CD4-positive, alpha-beta T cell (primary cell): Measurements from ENCODE around the gene DKK3. TPM values are rescaled to one million over a fixed set of nuclear protein-coding genes. Genes with fewer than 3 reads are reported as not detected.

Experiments
- ATAC-seq: fragments of 200-7000 bp; cut with Tn5 transposase; one replicate; pipeline ENCODE4 v1.10.0; 2022; ENCODE audit warnings: mild to moderate bottlenecking; ENCODE audit not compliant: poor library complexity
- CTCF ChIA-PET: fragments of 350-600 bp; sonication (Branson Sonifier 250); formaldehyde crosslinking; loops from one replicate; lab custom pipeline; 2021; ENCODE audit warnings: antibody characterized with exemption, inconsistent platforms; lab: Charles Lee
- POLR2A ChIA-PET: fragments of 350-600 bp; sonication (Branson Sonifier 250); formaldehyde crosslinking; loops from one replicate; lab custom pipeline; 2021; ENCODE audit warnings: antibody characterized with exemption, inconsistent platforms; lab: Charles Lee
- DNase-seq, 14 experiments: peaks; one replicate each; pipeline ENCODE4 v3.0.0-alpha.2; 2013 to 2020; ENCODE audit warnings: mixed read lengths in 2 of 14
- H3K27ac ChIP-seq, 2 donors: one replicate each; pipeline versions ENCODE4 v1.5.1 to v1.7.0; 2013; ENCODE audit warnings: low read length in 2 of 2, low read depth in 1 of 2, mild to moderate bottlenecking in 1 of 2
- H3K27me3 ChIP-seq, 2 experiments: 1 replicate in 1 of 2; 2 replicates in 1 of 2; pipeline versions ENCODE4 v1.6.1 to v1.7.0; 2013; ENCODE audit warnings: low read length in 2 of 2, control low read depth in 1 of 2, mild to moderate bottlenecking in 1 of 2, moderate library complexity in 1 of 2; ENCODE audit not compliant: insufficient read depth in 2 of 2, control insufficient read depth in 1 of 2
- H3K36me3 ChIP-seq: one replicate; pipeline ENCODE4 v1.6.1; 2013; ENCODE audit warnings: low read length, control low read depth; ENCODE audit not compliant: insufficient read depth
- H3K4me1 ChIP-seq: one replicate; pipeline ENCODE4 v1.6.1; 2013; ENCODE audit warnings: low read length, control low read depth; ENCODE audit not compliant: insufficient read depth
- H3K4me3 ChIP-seq: one replicate; pipeline ENCODE4 v1.5.1; 2013; ENCODE audit warnings: mild to moderate bottlenecking, low read length, moderate library complexity
- H3K9me3 ChIP-seq, 2 experiments: 1 replicate in 1 of 2; 2 replicates in 1 of 2; pipeline versions ENCODE4 v1.6.1 to v1.7.0; 2013; ENCODE audit warnings: low read length in 2 of 2, mild to moderate bottlenecking in 2 of 2, control low read depth in 1 of 2, moderate library complexity in 1 of 2; ENCODE audit not compliant: control insufficient read depth in 1 of 2, insufficient read depth in 1 of 2
- H3K27ac Mint-ChIP-seq: one replicate; pipeline ENCODE4 v1.8.0; 2020; ENCODE audit warnings: mixed read lengths
- H3K27me3 Mint-ChIP-seq: one replicate; pipeline ENCODE4 v1.8.0; 2021; ENCODE audit warnings: mixed read lengths
- H3K36me3 Mint-ChIP-seq: one replicate; pipeline ENCODE4 v1.8.0; 2021; ENCODE audit warnings: low read depth, mixed read lengths
- H3K4me1 Mint-ChIP-seq: one replicate; pipeline ENCODE4 v1.8.0; 2021; ENCODE audit warnings: low read depth, mixed read lengths
- H3K4me3 Mint-ChIP-seq: one replicate; pipeline ENCODE4 v1.8.0; 2020; ENCODE audit warnings: mild to moderate bottlenecking, mixed read lengths
- H3K9me3 Mint-ChIP-seq: one replicate; pipeline ENCODE4 v1.8.0; 2020; ENCODE audit warnings: mixed read lengths
- CTCF ChIP-seq: fragments of 200-600 bp; IDR thresholded peaks from one replicate; pipeline ENCODE4 v1.8.0; 2022; ENCODE audit warnings: antibody characterized with exemption, mild to moderate bottlenecking
- intact Hi-C, 2 experiments: fragments of 100-400 bp; cut with DNase I in 1 of 2; cut with micrococcal nuclease in 1 of 2; formaldehyde crosslinking; loops; one replicate each; pipeline versions ENCODE4 v1.15.1 to v1.9.0; 2023 to 2025; cut with DNase I, micrococcal nuclease
- total RNA-seq, 174 experiments: library from RNA in 2 of 174; stranded (reverse) in 2 of 174; gene quantifications; one replicate each; pipeline ENCODE4 v1.2.3 and lab custom pipeline; 2021 to 2026

DKK3 gene
- total RNA-seq, 2 experiments from 2014 or later, result 0.61 to 0.71 TPM

- Histone ChIP-seq H3K9me3 (peaks cover 0 to 15% of the 10 kb centered on the region in 2 experiments), H3K4me1 (no peaks in the 10 kb centered on the region), H3K4me3 (no peak overlapping the region), H3K27ac (no peak overlapping the region), H3K36me3 (no peaks in the 10 kb centered on the region), H3K27me3 (no peaks in the 10 kb centered on the region)
- CTCF ChIA-PET, result no interaction called here
- POLR2A ChIA-PET, result no interaction called here
- Mint-ChIP-seq H3K27ac (no peak overlapping the region), H3K9me3 (no peaks in the 10 kb centered on the region), H3K36me3 (no peaks in the 10 kb centered on the region), H3K27me3 (no peaks in the 10 kb centered on the region), H3K4me3 (no peak overlapping the region), H3K4me1 (no peaks in the 10 kb centered on the region)
- DNase-seq (no peak), ATAC-seq (no peak)
- no peak for TF ChIP-seq CTCF
- intact Hi-C loops, result no loop called here
These were observed 27.1 kb downstream of the DKK3 start for GRCh38 chr11:11981364-11981763.

- Histone ChIP-seq H3K27ac (no peak overlapping the region), H3K27me3 (no peaks in the 10 kb centered on the region), H3K9me3 (peaks cover 0 to 15% of the 10 kb centered on the region in 2 experiments), H3K4me1 (no peaks in the 10 kb centered on the region), H3K36me3 (no peaks in the 10 kb centered on the region), H3K4me3 (no peak overlapping the region)
- H3K27me3 Mint-ChIP-seq, result no peaks in the 10 kb centered on the region
- TF ChIP-seq CTCF, result no peak
- CTCF ChIA-PET, result no interaction called here
- H3K4me1 Mint-ChIP-seq, result no peaks in the 10 kb centered on the region
- no peaks in the 10 kb centered on the region for H3K36me3 Mint-ChIP-seq
- no peak overlapping the region for H3K4me3 Mint-ChIP-seq
- intact Hi-C loops, result no loop called here
- no peak overlapping the region for H3K27ac Mint-ChIP-seq
- DNase-seq (no peak), ATAC-seq (no peak)
- no peaks in the 10 kb centered on the region for H3K9me3 Mint-ChIP-seq
- POLR2A ChIA-PET, result no interaction called here
These were observed 27.6 kb downstream of the DKK3 start for GRCh38 chr11:11980841-11981308.

GRCh38 chr11:11980200-11980599, 28.2 kb downstream of the DKK3 start:
- POLR2A ChIA-PET, result interaction anchor here (0.8 kb wide), 1 partner anchor 417 kb away, joined by 4 read pairs; no protein-coding TSS in a partner anchor
- intact Hi-C loops, result no loop called here

More at GRCh38 chr11:11980200-11980599, 28.2 kb downstream of the DKK3 start:
- TF ChIP-seq CTCF, result no peak
- Mint-ChIP-seq H3K27ac (no peak overlapping the region), H3K27me3 (no peaks in the 10 kb centered on the region), H3K36me3 (no peaks in the 10 kb centered on the region), H3K4me1 (peaks cover 1% of the 10 kb centered on the region), H3K4me3 (no peak overlapping the region), H3K9me3 (no peaks in the 10 kb centered on the region)
- Histone ChIP-seq H3K4me3 (no peak overlapping the region), H3K27me3 (no peaks in the 10 kb centered on the region), H3K27ac (no peak overlapping the region), H3K36me3 (no peaks in the 10 kb centered on the region), H3K4me1 (peaks cover 4% of the 10 kb centered on the region), H3K9me3 (peaks cover 0 to 15% of the 10 kb centered on the region in 2 experiments)
- DNase-seq (no peak), ATAC-seq (no peak)
- CTCF ChIA-PET, result no interaction called here
